Activated CD8-positive, alpha-beta T cell treated with anti-CD3 and anti-CD28 coated beads for 36 hours (primary cell): Measurements from ENCODE around the gene TBC1D22A. TPM values are rescaled to one million over a fixed set of nuclear protein-coding genes. Genes with fewer than 3 reads are reported as not detected.

Experiments used
- ATAC-seq: fragments of 200-7000 bp; cut with Tn5 transposase; one replicate; pipeline ENCODE4 v1.10.0; 2021; ENCODE audit warnings: mild to moderate bottlenecking, moderate library complexity
- CTCF ChIA-PET: fragments of 350-600 bp; sonication (Branson Sonifier 250); formaldehyde crosslinking; loops from one replicate; lab custom pipeline; 2021; ENCODE audit warnings: antibody characterized with exemption; lab: Charles Lee
- POLR2A ChIA-PET: fragments of 350-600 bp; sonication (Branson Sonifier 250); formaldehyde crosslinking; loops from one replicate; lab custom pipeline; 2021; ENCODE audit warnings: antibody characterized with exemption; lab: Charles Lee
- DNase-seq: peaks from one replicate; pipeline ENCODE4 v3.0.0-alpha.2; 2020
- H3K27ac Mint-ChIP-seq: one replicate; pipeline ENCODE4 v1.8.0; 2021; ENCODE audit warnings: mild to moderate bottlenecking, mixed read lengths
- H3K27me3 Mint-ChIP-seq: one replicate; pipeline ENCODE4 v1.8.0; 2021; ENCODE audit warnings: mixed read lengths
- H3K36me3 Mint-ChIP-seq: one replicate; pipeline ENCODE4 v1.8.0; 2021; ENCODE audit warnings: low read depth, mixed read lengths
- H3K4me1 Mint-ChIP-seq: one replicate; pipeline ENCODE4 v1.8.0; 2021; ENCODE audit warnings: low read depth, mixed read lengths
- H3K4me3 Mint-ChIP-seq: one replicate; pipeline ENCODE4 v1.8.0; 2021; ENCODE audit warnings: mild to moderate bottlenecking, moderate library complexity, mixed read lengths
- H3K9me3 Mint-ChIP-seq: one replicate; pipeline ENCODE4 v1.8.0; 2021; ENCODE audit warnings: mixed read lengths
- CTCF ChIP-seq: fragments of 200-600 bp; IDR thresholded peaks from one replicate; pipeline ENCODE4 v1.8.0; 2022; ENCODE audit warnings: antibody characterized with exemption, mild to moderate bottlenecking
- intact Hi-C: fragments of 100-400 bp; cut with micrococcal nuclease; formaldehyde crosslinking; loops from one replicate; pipeline ENCODE4 v1.10.0; 2022
- total RNA-seq, 2 experiments: library from RNA; stranded (reverse); gene quantifications; one replicate each; pipeline ENCODE4 v1.2.3, GENCODE V29; 2021

The TBC1D22A gene
- total RNA-seq, 2 experiments from 2014 or later, result 41.0 to 42.8 TPM

- intact Hi-C loops, result no loop called here
- ChIA-PET CTCF (no interaction called here), POLR2A (no interaction called here)
- Mint-ChIP-seq H3K4me3 (no peak overlapping the region), H3K9me3 (no peaks in the 10 kb centered on the region), H3K27ac (no peak overlapping the region), H3K4me1 (no peaks in the 10 kb centered on the region), H3K36me3 (peaks cover 2% of the 10 kb centered on the region), H3K27me3 (no peaks in the 10 kb centered on the region)
- DNase-seq (no peak), ATAC-seq (no peak)
- no peak for TF ChIP-seq CTCF
Measured at GRCh38 chr22:47156352-47157092, 394.1 kb downstream of the TBC1D22A start.

GRCh38 chr22:47157093-47157420 lies 394.6 kb downstream of the TBC1D22A start:
- no peak for TF ChIP-seq CTCF
- POLR2A ChIA-PET, result no interaction called here
- DNase-seq (no peak), ATAC-seq (no peak)
- Mint-ChIP-seq H3K4me1 (no peaks in the 10 kb centered on the region), H3K27me3 (no peaks in the 10 kb centered on the region), H3K36me3 (peaks cover 2% of the 10 kb centered on the region), H3K9me3 (no peaks in the 10 kb centered on the region), H3K4me3 (no peak overlapping the region), H3K27ac (no peak overlapping the region)
- CTCF ChIA-PET, result no interaction called here
- intact Hi-C loops, result no loop called here

GRCh38 chr22:47157486-47158270 lies 395.2 kb downstream of the TBC1D22A start:
- H3K4me3 Mint-ChIP-seq, result no peak overlapping the region
- no peaks in the 10 kb centered on the region for H3K9me3 Mint-ChIP-seq
- ChIA-PET CTCF (no interaction called here), POLR2A (no interaction called here)
- no peak for TF ChIP-seq CTCF
- peaks cover 2% of the 10 kb centered on the region for H3K36me3 Mint-ChIP-seq
- DNase-seq (no peak), ATAC-seq (no peak)
- no peak overlapping the region for H3K27ac Mint-ChIP-seq
- intact Hi-C loops, result no loop called here
- no peaks in the 10 kb centered on the region for H3K4me1 Mint-ChIP-seq
- no peaks in the 10 kb centered on the region for H3K27me3 Mint-ChIP-seq

- TF ChIP-seq CTCF, result no peak
- DNase-seq (no peak), ATAC-seq (no peak)
- no peak overlapping the region for H3K27ac Mint-ChIP-seq
- no peaks in the 10 kb centered on the region for H3K9me3 Mint-ChIP-seq
- ChIA-PET POLR2A (no interaction called here), CTCF (no interaction called here)
- no peak overlapping the region for H3K4me3 Mint-ChIP-seq
- H3K4me1 Mint-ChIP-seq, result no peaks in the 10 kb centered on the region
- intact Hi-C loops, result no loop called here
- H3K36me3 Mint-ChIP-seq, result peaks cover 2% of the 10 kb centered on the region
- H3K27me3 Mint-ChIP-seq, result no peaks in the 10 kb centered on the region
Measured at GRCh38 chr22:47158457-47158856, 396.0 kb downstream of the TBC1D22A start.

- Mint-ChIP-seq H3K4me1 (no peaks in the 10 kb centered on the region), H3K9me3 (no peaks in the 10 kb centered on the region), H3K36me3 (peaks cover 2% of the 10 kb centered on the region), H3K4me3 (no peak overlapping the region), H3K27ac (no peak overlapping the region), H3K27me3 (no peaks in the 10 kb centered on the region)
- TF ChIP-seq CTCF, result no peak
- DNase-seq (no peak), ATAC-seq (no peak)
- intact Hi-C loops, result no loop called here
- ChIA-PET POLR2A (no interaction called here), CTCF (no interaction called here)
Measured at GRCh38 chr22:47159592-47159991, 397.1 kb downstream of the TBC1D22A start.
